Adipocyte (in vitro differentiated cells): ENCODE measurements around the gene GJB1.
A peak's percentile ranks its signal among the peaks of the same experiment; 100 is the strongest.

ENCODE experiments used
- DNase-seq: peaks from one replicate; pipeline ENCODE4 v3.0.0-alpha.2; 2015; ENCODE audit warnings: low read depth
- H3K27me3 ChIP-seq: replicated peaks from 2 replicates; pipeline ENCODE4 v1.7.0; 2013; ENCODE audit warnings: mild to moderate bottlenecking, low read length, moderate library complexity; ENCODE audit not compliant: control insufficient read depth, insufficient read depth
- H3K36me3 ChIP-seq: 2 replicates; pipeline ENCODE4 v1.7.0; 2013; ENCODE audit warnings: low read length, mild to moderate bottlenecking, moderate library complexity; ENCODE audit not compliant: control insufficient read depth, insufficient read depth, severe bottlenecking
- H3K4me1 ChIP-seq: 2 replicates; pipeline ENCODE4 v1.7.0; 2013; ENCODE audit warnings: mild to moderate bottlenecking, low read length, moderate library complexity; ENCODE audit not compliant: control insufficient read depth, insufficient read depth
- H3K4me3 ChIP-seq: 2 replicates; pipeline ENCODE4 v1.7.0; 2013; ENCODE audit warnings: mild to moderate bottlenecking, low read length, moderate library complexity
- H3K9ac ChIP-seq: 2 replicates; pipeline ENCODE4 v1.7.0; 2013; ENCODE audit warnings: mild to moderate bottlenecking, low read length, moderate library complexity
- H3K9me3 ChIP-seq: 2 replicates; pipeline ENCODE4 v1.7.0; 2013; ENCODE audit warnings: mild to moderate bottlenecking, low read length, moderate library complexity; ENCODE audit not compliant: control insufficient read depth

Gene GJB1

DNA sequence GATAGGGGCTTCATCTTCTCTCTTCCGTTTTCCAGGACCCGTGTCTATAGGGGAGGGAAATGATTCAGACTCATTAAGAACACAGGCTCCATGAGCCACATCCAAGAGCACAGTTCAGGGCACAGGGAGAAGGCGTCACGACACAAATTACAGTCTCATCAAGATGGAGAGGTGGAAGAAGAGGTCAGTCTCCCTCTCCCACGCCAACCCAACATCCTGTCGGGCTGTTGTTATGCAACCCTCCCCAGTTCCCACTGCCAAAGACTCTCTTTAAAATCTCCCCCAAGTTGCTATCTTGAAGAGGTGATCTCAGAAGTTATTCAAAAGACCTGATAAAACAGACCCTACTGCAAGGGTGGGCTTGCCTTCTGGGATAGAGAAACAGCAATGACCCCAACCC lies 18.3 kb downstream of the GJB1 start:
- Histone ChIP-seq H3K9me3 (no peaks in the 10 kb centered on the region), H3K4me1 (no peaks in the 10 kb centered on the region), H3K9ac (no peak overlapping the region), H3K36me3 (peaks cover 40% of the 10 kb centered on the region), H3K27me3 (peaks cover 3% of the 10 kb centered on the region), H3K4me3 (no peak overlapping the region)
- DNase-seq, result no peak

DNA sequence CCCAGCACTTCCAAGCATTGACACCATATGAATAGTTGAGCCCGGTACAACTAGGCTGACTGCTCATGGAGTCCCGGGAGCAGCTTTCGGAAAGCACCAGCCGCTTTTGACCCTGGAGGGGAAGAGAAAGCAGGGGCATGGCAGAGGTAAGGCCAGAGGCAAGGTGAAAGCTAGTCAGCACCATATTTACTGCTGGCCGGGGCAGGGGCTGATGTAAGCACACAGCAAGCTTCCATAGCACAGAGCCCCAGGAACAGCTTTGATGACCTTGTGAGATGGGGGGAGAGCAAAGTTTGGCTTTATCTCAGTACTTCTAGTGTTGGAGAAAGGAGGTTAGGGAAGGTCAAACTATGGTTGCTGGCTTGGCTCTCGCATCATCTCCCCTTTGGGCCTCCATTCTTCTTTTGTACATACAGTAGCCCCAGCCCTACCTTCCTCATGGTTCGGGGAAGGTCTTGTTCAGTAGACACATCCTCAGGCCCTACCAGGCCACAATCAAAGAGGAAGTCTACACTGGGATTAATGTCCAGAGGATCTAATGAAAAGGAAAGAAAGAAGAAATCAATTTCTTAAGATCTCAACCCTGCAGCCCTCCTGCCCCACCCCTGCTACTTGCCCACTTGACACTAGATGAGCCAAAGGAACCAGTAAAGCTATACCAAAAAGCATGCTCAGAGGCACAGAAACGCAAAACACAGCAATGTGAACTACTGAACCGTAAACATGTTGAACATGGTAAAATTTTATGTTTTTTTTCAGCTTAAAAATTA lies 21.5 kb downstream of the GJB1 start:
- peaks cover 65% of the 10 kb centered on the region for H3K36me3 ChIP-seq

DNA sequence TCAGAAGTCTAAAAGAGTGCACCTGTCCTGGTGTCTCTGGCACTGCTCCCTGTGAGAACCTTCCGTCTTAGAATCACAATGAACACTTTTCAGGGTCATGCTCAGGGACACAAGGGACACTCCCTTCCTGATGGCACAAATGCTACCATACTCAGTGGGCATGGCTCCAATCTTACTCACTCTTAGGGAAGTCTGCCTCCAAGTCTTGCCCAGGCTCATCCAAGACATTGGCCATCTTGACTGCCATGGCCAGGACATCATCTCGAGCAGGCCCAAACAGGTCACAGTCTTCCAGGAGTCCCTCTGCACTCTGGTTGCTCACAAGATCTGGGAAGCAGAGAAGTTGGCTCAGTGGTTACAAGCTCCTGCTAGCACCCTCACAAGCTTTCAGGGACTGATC lies 22.1 kb downstream of the GJB1 start:
- Histone ChIP-seq H3K36me3 (peaks cover 67% of the 10 kb centered on the region), H3K4me1 (no peaks in the 10 kb centered on the region), H3K4me3 (no peak overlapping the region), H3K9ac (no peak overlapping the region), H3K27me3 (peaks cover 6% of the 10 kb centered on the region), H3K9me3 (no peaks in the 10 kb centered on the region)
- no peak for DNase-seq

More for the DNA sequence above, 21.5 kb downstream of the GJB1 start:
- Histone ChIP-seq H3K4me1 (no peaks in the 10 kb centered on the region), H3K27me3 (peaks cover 6% of the 10 kb centered on the region), H3K9ac (no peak overlapping the region), H3K9me3 (no peaks in the 10 kb centered on the region), H3K4me3 (no peak overlapping the region)
- no peak for DNase-seq

DNA sequence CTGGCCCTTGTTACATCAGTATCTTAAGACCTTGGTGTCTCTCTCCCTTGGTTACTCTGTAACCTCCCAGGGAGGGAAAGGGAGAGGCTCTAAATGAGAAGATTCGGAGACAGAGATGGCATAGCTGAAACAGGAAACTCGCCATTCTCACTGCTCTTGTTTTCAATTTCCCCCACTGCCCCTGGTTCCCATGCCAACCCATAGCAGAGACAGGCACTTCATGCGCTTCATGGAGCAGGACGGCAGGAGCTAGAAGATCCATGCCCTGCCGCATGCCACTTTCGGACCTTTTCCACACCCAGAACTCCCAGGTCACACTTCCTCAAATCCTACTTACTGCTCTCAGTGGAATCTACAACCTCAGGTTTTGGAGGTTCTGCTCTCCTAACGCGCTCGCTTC lies 27.8 kb downstream of the GJB1 start:
- peaks cover 37% of the 10 kb centered on the region for H3K36me3 ChIP-seq

DNA sequence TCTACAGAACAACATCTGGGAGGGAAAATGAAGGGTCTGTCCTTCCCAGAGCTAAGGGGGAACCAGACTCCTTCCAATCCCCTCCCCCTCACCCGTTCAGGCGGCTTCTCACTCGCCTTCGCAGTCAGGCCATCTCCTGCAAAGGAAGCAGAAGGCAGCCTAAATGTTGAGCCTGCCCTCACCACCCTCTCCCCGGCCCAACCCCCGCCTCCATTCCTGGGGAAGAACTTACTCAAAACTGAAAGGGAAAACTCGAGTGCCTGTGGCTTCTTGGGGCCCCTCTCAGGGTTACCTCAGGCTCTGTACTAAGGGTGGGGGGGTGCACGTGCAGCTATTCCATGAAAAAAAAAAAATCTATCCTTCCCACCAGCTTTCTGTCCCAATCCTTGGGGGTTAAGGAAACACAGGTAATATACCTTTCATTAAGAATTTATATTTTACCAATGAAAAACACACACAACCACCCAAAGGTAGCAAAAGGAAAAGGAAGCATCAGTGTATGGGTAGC lies 28.5 kb downstream of the GJB1 start:
- H3K4me1 ChIP-seq, result peaks cover 8% of the 10 kb centered on the region
- H3K36me3 ChIP-seq, result peaks cover 33% of the 10 kb centered on the region
- peak; percentile 22 for DNase-seq
- H3K9ac ChIP-seq, result no peak overlapping the region
- H3K9me3 ChIP-seq, result no peaks in the 10 kb centered on the region
- no peak overlapping the region for H3K4me3 ChIP-seq
- H3K27me3 ChIP-seq, result peaks cover 3% of the 10 kb centered on the region

More for the DNA sequence above, 27.8 kb downstream of the GJB1 start:
- DNase-seq, result no peak
- Histone ChIP-seq H3K4me1 (peaks cover 8% of the 10 kb centered on the region), H3K27me3 (peaks cover 3% of the 10 kb centered on the region), H3K9me3 (no peaks in the 10 kb centered on the region), H3K9ac (no peak overlapping the region), H3K4me3 (no peak overlapping the region)

DNA sequence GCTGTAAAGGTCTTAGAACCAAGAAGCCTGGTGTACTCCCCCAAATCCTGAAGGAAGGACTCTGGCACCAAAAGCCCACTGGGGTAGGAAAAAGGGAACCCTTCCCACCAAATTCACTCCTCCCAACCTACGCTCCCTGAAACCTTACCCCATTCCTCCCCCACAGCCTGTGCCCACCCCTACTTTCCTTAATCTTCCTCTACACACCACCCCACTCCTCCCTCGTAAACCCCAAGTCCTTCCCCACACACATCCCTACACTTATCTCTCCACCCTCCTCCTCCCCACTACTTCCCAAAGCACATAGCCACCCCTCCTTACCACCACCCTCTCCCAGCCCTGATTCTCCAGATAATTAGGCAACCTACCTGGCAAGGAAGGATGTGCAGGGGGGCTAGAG lies 29.2 kb downstream of the GJB1 start:
- Histone ChIP-seq H3K4me3 (no peak overlapping the region), H3K9ac (no peak overlapping the region), H3K9me3 (no peaks in the 10 kb centered on the region), H3K4me1 (peaks cover 8% of the 10 kb centered on the region), H3K27me3 (peaks cover 3% of the 10 kb centered on the region), H3K36me3 (peaks cover 26% of the 10 kb centered on the region)
- DNase-seq, result no peak

DNA sequence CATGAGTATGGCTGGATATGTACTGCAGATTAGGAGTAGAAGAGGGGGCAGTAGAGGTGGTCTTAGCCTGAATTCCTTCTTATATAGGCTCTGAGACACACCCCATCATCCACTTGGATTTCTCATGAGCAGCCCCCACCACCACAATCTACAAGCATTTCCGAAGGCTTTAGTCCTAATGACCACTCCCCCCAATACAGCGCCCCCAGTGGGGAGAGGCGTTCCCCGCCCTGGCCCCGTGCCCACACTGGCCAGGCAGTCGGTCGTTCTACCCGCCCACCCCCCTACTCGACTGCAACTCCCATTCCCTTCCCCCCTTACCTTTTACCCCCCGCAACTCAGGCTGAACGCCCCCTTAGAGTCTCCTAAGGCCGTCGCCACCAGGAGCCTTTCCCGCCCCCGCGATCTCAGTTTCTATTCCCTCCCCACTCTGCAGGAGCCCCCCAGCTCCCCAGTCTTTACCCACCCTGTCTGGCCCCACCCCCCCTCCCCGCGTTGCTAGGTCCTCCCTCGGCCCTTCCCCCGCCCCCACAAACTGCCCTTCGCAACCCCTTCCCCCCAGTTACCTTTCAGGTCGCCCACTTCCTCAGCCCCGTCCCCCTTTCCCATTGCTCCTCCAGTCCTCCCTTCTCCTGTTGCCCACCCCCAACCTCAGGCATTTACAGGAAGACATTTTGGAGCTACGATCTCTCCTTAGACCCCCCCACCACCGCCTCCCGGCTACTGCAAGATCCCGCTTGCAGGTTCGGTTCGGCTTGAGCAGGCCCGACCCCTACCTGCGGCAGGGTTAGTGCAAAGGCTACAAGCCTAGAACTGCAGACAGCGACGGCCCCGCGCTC lies 30.4 kb downstream of the GJB1 start:
- Histone ChIP-seq H3K4me1 (peaks cover 8% of the 10 kb centered on the region), H3K27me3 (no peaks in the 10 kb centered on the region), H3K9me3 (no peaks in the 10 kb centered on the region), H3K4me3 (peak overlapping the region; percentile 89), H3K36me3 (peaks cover 14% of the 10 kb centered on the region), H3K9ac (peak overlapping the region; percentile 89)
- peak; percentile 65 for DNase-seq

DNA sequence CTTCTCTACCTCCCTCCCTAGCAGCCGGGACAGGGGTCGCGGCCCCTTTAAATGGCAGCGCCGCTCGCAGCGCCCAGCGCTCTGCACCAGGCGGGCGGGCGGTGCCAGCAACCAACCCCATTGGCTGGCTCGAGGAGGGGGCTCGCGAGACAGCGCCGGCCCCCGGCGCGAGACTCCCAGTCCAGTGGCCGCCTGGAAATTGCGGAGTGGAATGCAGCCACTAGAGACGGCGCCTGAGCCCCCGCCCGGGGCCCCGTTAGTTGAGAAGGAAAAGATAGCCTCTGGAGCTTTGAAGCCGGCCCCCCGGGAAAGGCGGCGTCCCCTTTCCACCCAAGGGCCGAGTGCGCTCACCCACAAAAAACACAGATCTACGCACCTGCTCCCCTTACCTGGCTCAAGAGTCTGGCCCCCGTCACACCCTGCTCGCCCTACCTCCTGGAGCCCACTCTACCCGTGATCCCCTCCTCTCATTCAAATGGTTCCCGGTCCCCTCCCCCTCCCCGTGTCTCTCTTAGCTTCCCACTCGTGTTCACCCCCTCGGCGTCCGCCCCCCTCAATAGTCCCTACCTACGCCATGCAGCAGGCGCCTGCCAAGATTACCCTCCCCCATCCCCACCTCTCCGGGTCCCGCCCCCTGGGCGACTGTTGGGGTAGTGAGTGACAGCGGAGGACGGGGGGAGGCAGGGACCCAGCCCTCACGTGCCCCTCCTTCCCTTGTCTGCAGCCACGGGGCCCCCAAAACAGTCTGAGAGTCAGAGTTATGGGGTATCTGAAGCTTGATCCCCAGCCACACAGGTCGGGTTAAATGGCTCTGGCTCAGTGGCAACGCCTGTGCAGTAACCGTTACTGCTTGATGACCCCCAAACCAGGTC lies 31.3 kb downstream of the GJB1 start, which contains the start of gene ZMYM3:
ZMYM3 (minus strand) TSS at position 49 of the 872 bp plus-strand sequence. CDS start 885 bp downstream, outside the sequence.
- H3K9me3 ChIP-seq, result no peaks in the 10 kb centered on the region

DNA sequence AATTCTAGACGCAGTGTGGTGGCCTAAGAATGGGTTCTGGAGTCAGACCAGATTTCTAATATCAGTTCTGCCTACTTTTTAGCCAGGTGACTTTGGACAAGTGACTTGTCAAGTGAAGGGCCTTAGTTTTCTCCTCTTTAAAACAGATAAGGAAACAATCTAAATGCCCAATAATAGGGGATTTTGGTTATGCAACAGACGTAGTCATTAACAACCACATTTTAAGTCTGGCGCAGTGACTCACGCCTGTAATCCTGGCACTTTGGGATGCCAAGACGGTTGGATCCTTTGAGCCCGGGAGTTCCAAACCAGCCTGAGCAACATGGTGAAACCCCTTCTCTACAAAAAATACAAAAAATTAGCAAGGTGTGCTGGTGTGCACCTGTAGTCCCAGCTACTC lies 33.0 kb downstream of the GJB1 start:
- DNase-seq, result no peak
- H3K4me3 ChIP-seq, result no peak overlapping the region
- no peak overlapping the region for H3K9ac ChIP-seq
- H3K36me3 ChIP-seq, result no peaks in the 10 kb centered on the region
- no peaks in the 10 kb centered on the region for H3K27me3 ChIP-seq
- H3K9me3 ChIP-seq, result no peaks in the 10 kb centered on the region
- peaks cover 8% of the 10 kb centered on the region for H3K4me1 ChIP-seq

More for the DNA sequence above, 31.3 kb downstream of the GJB1 start, which contains the start of gene ZMYM3:
- Histone ChIP-seq H3K9ac (peak within 1 kb of the TSS; percentile 89), H3K27me3 (no peaks in the 10 kb centered on the region), H3K36me3 (peaks cover 9% of the 10 kb centered on the region), H3K4me3 (peak within 1 kb of the TSS; percentile 89), H3K4me1 (peaks cover 8% of the 10 kb centered on the region)
- peak; percentile 90 for DNase-seq

DNA sequence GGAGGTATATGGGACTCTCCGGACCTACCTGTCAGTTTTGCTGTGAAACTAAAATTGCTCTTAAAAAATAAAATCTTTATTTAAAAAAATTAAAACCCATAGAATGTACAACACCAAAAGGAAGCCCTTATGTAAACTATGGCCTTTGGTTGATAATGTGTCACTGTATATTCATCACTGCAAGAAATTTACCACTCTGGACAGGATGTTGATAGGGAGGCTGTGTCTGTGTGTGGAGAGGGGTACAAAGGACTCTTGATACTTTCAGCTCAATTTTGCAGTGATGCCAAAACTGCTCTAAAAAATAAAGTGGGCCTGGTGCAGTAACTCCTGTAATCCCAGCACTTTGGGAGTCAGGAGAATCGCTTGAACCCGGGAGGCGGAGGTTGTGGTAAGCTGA lies 33.8 kb downstream of the GJB1 start:
- no peaks in the 10 kb centered on the region for H3K36me3 ChIP-seq
- H3K9ac ChIP-seq, result no peak overlapping the region
- H3K4me3 ChIP-seq, result no peak overlapping the region
- H3K9me3 ChIP-seq, result no peaks in the 10 kb centered on the region
- H3K27me3 ChIP-seq, result no peaks in the 10 kb centered on the region
- peaks cover 8% of the 10 kb centered on the region for H3K4me1 ChIP-seq
- DNase-seq, result no peak
